Endothelial cell of umbilical vein (primary cell): ENCODE measurements around the gene METTL1. TPM values are rescaled to one million over a fixed set of nuclear protein-coding genes. Genes with fewer than 3 reads are reported as not detected.
A peak's percentile ranks its signal among the peaks of the same experiment; 100 is the strongest.

Experiments
- BruUV-seq: library from RNA; stranded (reverse); fragments of 400-500 nt; replicated peaks from 2 replicates; lab custom pipeline; 2021; lab: Mats Ljungman, UMichigan
- CTCF ChIA-PET: fragments of 300-600, 350-600 bp; sonication (Branson Sonifier 250); formaldehyde crosslinking; loops from one replicate; lab custom pipeline; 2021; ENCODE audit warnings: antibody characterized with exemption, inconsistent platforms; lab: Charles Lee
- POLR2A ChIA-PET: fragments of 300-600, 350-600 bp; sonication (Branson Sonifier 250); formaldehyde crosslinking; loops from one replicate; lab custom pipeline; 2021; ENCODE audit warnings: antibody characterized with exemption, inconsistent platforms; lab: Charles Lee
- DNase-seq: peaks from one replicate; pipeline ENCODE4 v3.0.0-alpha.2; 2011; ENCODE audit warnings: low read depth, low spot score
- FAIRE-seq: peaks from 2 replicates; lab custom pipeline; 2011; peaks lifted over from hg19 to GRCh38; lab: Jason Lieb, UNC
- H2AFZ ChIP-seq: 2 replicates; pipeline ENCODE4 v1.6.0; 2012; ENCODE audit warnings: low read depth, low read length, control low read depth, inconsistent platforms
- H3K27ac ChIP-seq: 2 replicates; pipeline ENCODE4 v1.5.1; 2011; ENCODE audit warnings: low read depth, mild to moderate bottlenecking, control low read depth, low read length, moderate library complexity; ENCODE audit not compliant: insufficient read depth
- H3K27me3 ChIP-seq, 2 experiments: 2 replicates each; pipeline versions ENCODE4 v1.6.0 to v1.6.1; 2011; ENCODE audit warnings: low read length in 2 of 2, mixed read lengths in 1 of 2; ENCODE audit not compliant: control insufficient read depth in 2 of 2, insufficient read depth in 2 of 2
- H3K36me3 ChIP-seq, 2 experiments: 2 replicates in 1 of 2; 3 replicates in 1 of 2; pipeline ENCODE4 v1.5.1; 2011; ENCODE audit warnings: low read length in 2 of 2, mild to moderate bottlenecking in 1 of 2, moderate library complexity in 1 of 2; ENCODE audit not compliant: control insufficient read depth in 2 of 2, insufficient read depth in 2 of 2; ENCODE audit errors: extremely low read depth in 1 of 2
- H3K4me1 ChIP-seq: 3 replicates; pipeline ENCODE4 v1.5.1; 2011; ENCODE audit warnings: mild to moderate bottlenecking, low read length; ENCODE audit not compliant: control insufficient read depth, insufficient read depth; ENCODE audit errors: extremely low read depth
- H3K4me2 ChIP-seq: 2 replicates; pipeline ENCODE4 v1.6.1; 2011; ENCODE audit warnings: low read length, control low read depth, mixed read lengths; ENCODE audit not compliant: insufficient read depth
- H3K4me3 ChIP-seq, 3 experiments: fragments of 200-600 bp in 1 of 3; sonication (generic), shearing (Covaris generic) in 1 of 3; replicated peaks in 1 of 3; 2 replicates each; pipeline ENCODE4 v1.5.1; 2011 to 2016; ENCODE audit warnings: control low read depth in 3 of 3, low read length in 3 of 3, mild to moderate bottlenecking in 2 of 3, inconsistent platforms in 1 of 3, low read depth in 1 of 3, moderate library complexity in 1 of 3; ENCODE audit not compliant: insufficient read depth in 1 of 3
- H3K79me2 ChIP-seq: 2 replicates; pipeline ENCODE4 v1.6.0; 2012; ENCODE audit warnings: low read length, inconsistent platforms; ENCODE audit not compliant: control insufficient read depth, insufficient read depth
- H3K9ac ChIP-seq: replicated peaks from 2 replicates; pipeline ENCODE3; 2011; ENCODE audit warnings: low read length, control low read depth; ENCODE audit not compliant: insufficient read depth; ENCODE audit errors: extremely low read depth
- H3K9me1 ChIP-seq: replicated peaks from 3 replicates; pipeline ENCODE4 v1.6.0; 2011; ENCODE audit warnings: mild to moderate bottlenecking, low read length; ENCODE audit not compliant: control insufficient read depth, insufficient read depth; ENCODE audit errors: extremely low read depth
- H3K9me3 ChIP-seq: replicated peaks from 2 replicates; pipeline ENCODE4 v1.5.1; 2012; ENCODE audit warnings: low read length, inconsistent platforms; ENCODE audit not compliant: control insufficient read depth, insufficient read depth
- H4K20me1 ChIP-seq: replicated peaks from 2 replicates; pipeline ENCODE3; 2011; ENCODE audit warnings: mild to moderate bottlenecking, low read length; ENCODE audit not compliant: control insufficient read depth, insufficient read depth; ENCODE audit errors: extremely low read depth
- FOS ChIP-seq: IDR thresholded peaks from 2 replicates; pipeline ENCODE4 v1.6.1; 2011; ENCODE audit warnings: mild to moderate bottlenecking, low read length, moderate library complexity, borderline replicate concordance; ENCODE audit not compliant: insufficient read depth
- GATA2 ChIP-seq: IDR thresholded peaks from 2 replicates; pipeline ENCODE4 v1.7.0; 2011; ENCODE audit warnings: low read depth, mild to moderate bottlenecking, moderate library complexity, mixed read lengths, low read length; ENCODE audit not compliant: insufficient read length, insufficient read depth
- MAX ChIP-seq: IDR thresholded peaks from 2 replicates; pipeline ENCODE4 v1.6.1; 2011; ENCODE audit not compliant: insufficient read depth, insufficient read length
- POLR2AphosphoS5 ChIP-seq: IDR thresholded peaks from 2 replicates; pipeline ENCODE4 v1.6.1; 2012; ENCODE audit warnings: low read depth, mild to moderate bottlenecking, control low read depth, low read length, moderate library complexity; ENCODE audit not compliant: insufficient read depth
- dilution Hi-C: fragments of 300-500 bp; cut with MboI; formaldehyde crosslinking; loops from one replicate; pipeline ENCODE4 v1.15.0; 2019; ENCODE audit warnings: low sequenced_read_pairs; ENCODE audit not compliant: extremely low pct_ligation_motif_present
- intact Hi-C: fragments of 100-400 bp; cut with micrococcal nuclease; formaldehyde crosslinking; loops from one replicate; pipeline ENCODE4 v1.10.0; 2022
- polyA plus RNA-seq, 4 experiments: library from polyadenylated mRNA; depleted of rRNA in 3 of 4; stranded (reverse) in 3 of 4; unstranded in 1 of 4; fragments of >200 nt; gene quantifications; 2 replicates each; pipeline versions ENCODE4 v1.2.1 to v1.2.3, GENCODE V29; 2011 to 2012; ENCODE audit warnings: missing spikeins in 1 of 4
- total RNA-seq: library from RNA; stranded (reverse); gene quantifications from 2 replicates; pipeline ENCODE4 v1.2.3, GENCODE V29; 2021

Gene METTL1
- total and polyA plus RNA-seq, 2 donors (not counting 3 experiments of a cell fraction or from before 2014, with no cell fraction given) = 23.6 to 24.3 TPM

- Histone ChIP-seq H4K20me1 (no peaks in the 10 kb centered on the region), H3K36me3 (peaks cover 13% of the 10 kb centered on the region in 2 experiments), H3K4me3 (no peak overlapping the region), H2AFZ (no peak overlapping the region), H3K27me3 (no peaks in the 10 kb centered on the region), H3K9ac (no peak overlapping the region), H3K9me1 (no peaks in the 10 kb centered on the region), H3K27ac (no peak overlapping the region), H3K9me3 (no peaks in the 10 kb centered on the region), H3K79me2 (no peaks in the 10 kb centered on the region), H3K4me1 (no peaks in the 10 kb centered on the region), H3K4me2 (no peak overlapping the region)
- peak; percentile 19 for DNase-seq
- dilution Hi-C loops (no loop called here), intact Hi-C loops (no loop called here)
- no TSS peak for BruUV-seq
- no peak for FAIRE-seq
- ChIA-PET CTCF (interaction anchor here (2.6 to 3.7 kb wide), 2 partner anchors 9 to 11 kb away, joined by 12 to 27 read pairs; partner anchors contain the start of gene TSFM), POLR2A (no interaction called here)
- TF ChIP-seq GATA2 (peak; percentile 77), FOS (peak; percentile 62), MAX (no peak)
These were observed 22.0 kb upstream of the METTL1 start for GRCh38 chr12:57793920-57794319.

- intact Hi-C loops (loop anchor here (1.0 to 2.0 kb wide), 2 partner anchors 13 to 47 kb away; no protein-coding TSS in a partner anchor), dilution Hi-C loops (no loop called here)
- no peak overlapping the region for H3K9ac ChIP-seq
- CTCF ChIA-PET = interaction anchor here (0.7 to 2.0 kb wide), 6 partner anchors 12 to 201 kb away, joined by 3 to 10 read pairs (median 4); partner anchors contain the start of genes EEF1AKMT3 and METTL1
- no peaks in the 10 kb centered on the region for H3K27me3 ChIP-seq
- H3K4me2 ChIP-seq = no peak overlapping the region
- FAIRE-seq = no peak
- no TSS peak for BruUV-seq
- TF ChIP-seq POLR2AphosphoS5 = no peak
- H3K79me2 ChIP-seq = peaks cover 14% of the 10 kb centered on the region
- DNase-seq = no peak
- no peak overlapping the region for H3K4me3 ChIP-seq
- no peak overlapping the region for H3K27ac ChIP-seq
- H3K9me1 ChIP-seq = no peaks in the 10 kb centered on the region
- no peaks in the 10 kb centered on the region for H3K9me3 ChIP-seq
- peaks cover 10 to 11% of the 10 kb centered on the region in 2 experiments for H3K36me3 ChIP-seq
- POLR2A ChIA-PET = no interaction called here
- no peak overlapping the region for H2AFZ ChIP-seq
- no peaks in the 10 kb centered on the region for H4K20me1 ChIP-seq
- H3K4me1 ChIP-seq = peaks cover 7% of the 10 kb centered on the region
These were observed 12.0 kb upstream of the METTL1 start for GRCh38 chr12:57783861-57784260.
